ENCODE data around the gene VPREB3.
"Not testable (repeated sequence)": the region's sequence is repeated elsewhere in the genome, so short reads cannot be mapped to it uniquely, and the experiment has no call there.

VPREB3 gene

GRCh38 chr22:23737696-23738095 is 16.5 kb downstream of the VPREB3 start:
- POLR2A ChIA-PET = no interaction called here
- CTCF ChIA-PET = interaction anchor here (1.0 to 1.7 kb wide), 4 partner anchors 8 to 12 kb away, joined by 3 to 5 read pairs (median 4); no protein-coding TSS in a partner anchor
- TF ChIP-seq, protein P1, sequence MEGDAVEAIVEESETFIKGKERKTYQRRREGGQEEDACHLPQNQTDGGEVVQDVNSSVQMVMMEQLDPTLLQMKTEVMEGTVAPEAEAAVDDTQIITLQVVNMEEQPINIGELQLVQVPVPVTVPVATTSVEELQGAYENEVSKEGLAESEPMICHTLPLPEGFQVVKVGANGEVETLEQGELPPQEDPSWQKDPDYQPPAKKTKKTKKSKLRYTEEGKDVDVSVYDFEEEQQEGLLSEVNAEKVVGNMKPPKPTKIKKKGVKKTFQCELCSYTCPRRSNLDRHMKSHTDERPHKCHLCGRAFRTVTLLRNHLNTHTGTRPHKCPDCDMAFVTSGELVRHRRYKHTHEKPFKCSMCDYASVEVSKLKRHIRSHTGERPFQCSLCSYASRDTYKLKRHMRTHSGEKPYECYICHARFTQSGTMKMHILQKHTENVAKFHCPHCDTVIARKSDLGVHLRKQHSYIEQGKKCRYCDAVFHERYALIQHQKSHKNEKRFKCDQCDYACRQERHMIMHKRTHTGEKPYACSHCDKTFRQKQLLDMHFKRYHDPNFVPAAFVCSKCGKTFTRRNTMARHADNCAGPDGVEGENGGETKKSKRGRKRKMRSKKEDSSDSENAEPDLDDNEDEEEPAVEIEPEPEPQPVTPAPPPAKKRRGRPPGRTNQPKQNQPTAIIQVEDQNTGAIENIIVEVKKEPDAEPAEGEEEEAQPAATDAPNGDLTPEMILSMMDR (IDR thresholded peaks at IDR 0.05; ENCODE audit: control extremely low read depth, extremely low read depth, low read depth, missing control alignments) = no peak
- DNase-seq (ENCODE audit: extremely low spot score) = no peak

- POLR2A ChIA-PET = interaction anchor here (0.6 kb wide), 1 partner anchor 86 kb away, joined by 3 read pairs; no protein-coding TSS in a partner anchor
- not testable (repeated sequence) for DNase-seq (ENCODE audit: extremely low spot score)
- CTCF ChIA-PET = interaction anchor here (0.7 to 1.3 kb wide), 2 partner anchors 10 to 39 kb away, joined by 3 read pairs; no protein-coding TSS in a partner anchor
Observed at GRCh38 chr22:23728108-23728507, 26.1 kb downstream of the VPREB3 start.

DNA sequence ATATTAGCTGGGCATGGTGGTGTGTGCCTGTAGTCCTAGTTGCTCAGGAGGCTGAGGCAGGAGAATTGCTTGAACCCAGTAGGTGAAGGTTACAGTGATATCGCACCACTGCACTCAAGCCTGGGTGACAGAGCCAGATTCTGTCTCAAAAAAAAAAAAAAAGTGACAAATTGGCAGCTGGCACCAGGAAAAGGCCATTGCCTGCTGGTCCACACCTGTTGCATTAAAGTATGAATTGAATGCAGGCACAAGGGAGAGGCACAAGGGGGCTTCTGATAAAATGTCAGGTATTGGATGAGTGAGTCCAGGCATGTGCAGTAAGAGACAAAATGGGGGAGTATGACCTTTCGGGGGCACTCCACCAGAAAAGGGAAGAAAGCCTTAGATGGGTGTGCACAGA is 31.5 kb downstream of the VPREB3 start:
- no peak for DNase-seq (ENCODE audit: extremely low spot score)
- CTCF ChIA-PET = interaction anchor here (1.0 kb wide), 1 partner anchor 14 kb away, joined by 3 read pairs; no protein-coding TSS in a partner anchor
- TF ChIP-seq, protein P1 (IDR thresholded peaks at IDR 0.05; ENCODE audit: control extremely low read depth, extremely low read depth, low read depth, missing control alignments) = no peak
- POLR2A ChIA-PET = no interaction called here

DNA sequence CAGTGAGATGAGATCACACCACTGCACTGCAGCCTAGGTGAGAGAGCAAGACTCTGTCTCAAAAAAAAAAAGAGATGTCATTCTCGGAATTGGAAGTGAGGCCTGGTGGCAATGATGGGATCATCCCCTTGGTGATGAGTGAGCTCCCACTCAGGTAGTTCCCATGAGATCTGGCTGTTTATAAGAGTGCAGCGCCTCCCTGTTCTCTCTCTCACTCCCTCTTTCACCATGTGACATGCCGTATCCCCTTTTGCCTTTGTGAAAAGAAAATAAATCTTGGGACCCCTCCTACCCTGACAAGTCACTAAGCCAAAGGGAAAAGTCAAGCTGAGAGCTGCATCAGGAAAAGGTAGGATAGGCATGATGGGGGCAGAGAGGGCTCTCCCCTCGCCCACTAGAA is 32.1 kb downstream of the VPREB3 start:
- TF ChIP-seq, protein P1 (IDR thresholded peaks at IDR 0.05; ENCODE audit: control extremely low read depth, extremely low read depth, low read depth, missing control alignments) = no peak
- ChIA-PET CTCF (interaction anchor here (1.0 kb wide), 1 partner anchor 15 kb away, joined by 3 read pairs; no protein-coding TSS in a partner anchor), POLR2A (no interaction called here)
- no peak for DNase-seq (ENCODE audit: extremely low spot score)

- ChIA-PET POLR2A (no interaction called here), CTCF (interaction anchor here (1.3 kb wide), 1 partner anchor 21 kb away, joined by 3 read pairs; no protein-coding TSS in a partner anchor)
- DNase-seq (ENCODE audit: extremely low spot score) = no peak
- TF ChIP-seq, protein P1 (IDR thresholded peaks at IDR 0.05; ENCODE audit: control extremely low read depth, extremely low read depth, low read depth, missing control alignments) = no peak
Observed at GRCh38 chr22:23720855-23721254, 33.4 kb downstream of the VPREB3 start.

GRCh38 chr22:23718371-23719165 is 35.7 kb downstream of the VPREB3 start:
- ChIA-PET POLR2A (no interaction called here), CTCF (no interaction called here)
- no peak for DNase-seq (ENCODE audit: extremely low spot score)
- TF ChIP-seq, protein P1 (IDR thresholded peaks at IDR 0.05; ENCODE audit: control extremely low read depth, extremely low read depth, low read depth, missing control alignments) = no peak
